PC-9 (cell line): ENCODE results near the gene CRTC1.

Experiments used
- EZH2 ChIP-seq: fragments of 200-600 bp; sonication (generic); IDR thresholded peaks from 2 replicates; pipeline ENCODE4 v1.8.0; 2017; ENCODE audit warnings: antibody characterized with exemption, low read depth
- TF ChIP-seq, protein P1 (sequence below): fragments of 200-600 bp; sonication (generic); conservative IDR thresholded peaks from 2 replicates; pipeline ENCODE4 v1.6.1; 2017; ENCODE audit warnings: mixed run types, antibody characterized with exemption, mild to moderate bottlenecking, moderate library complexity

DNA sequence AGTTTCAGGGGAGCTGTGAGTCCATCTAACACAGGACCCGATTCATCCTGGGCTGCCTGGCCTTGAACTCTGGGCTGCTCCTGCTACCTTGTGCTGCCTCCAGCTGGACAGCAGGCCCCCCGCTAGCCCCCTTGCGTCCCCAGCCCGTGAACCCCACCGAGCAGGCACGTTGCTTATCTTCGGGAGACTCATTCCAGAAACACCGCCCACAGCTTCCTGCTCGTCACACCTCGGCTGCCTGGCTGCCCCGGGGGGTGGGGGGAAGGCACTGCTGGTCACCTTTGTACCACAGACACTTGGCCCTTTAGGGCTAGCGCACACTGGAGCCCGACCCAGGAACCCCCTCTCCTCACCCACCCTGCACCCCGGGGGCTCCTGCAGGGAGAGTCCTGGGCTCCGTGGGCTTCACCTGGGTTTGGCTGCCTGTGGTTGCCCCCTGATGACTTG, 48.1 kb downstream of the CRTC1 start:
- TF ChIP-seq, protein P1, sequence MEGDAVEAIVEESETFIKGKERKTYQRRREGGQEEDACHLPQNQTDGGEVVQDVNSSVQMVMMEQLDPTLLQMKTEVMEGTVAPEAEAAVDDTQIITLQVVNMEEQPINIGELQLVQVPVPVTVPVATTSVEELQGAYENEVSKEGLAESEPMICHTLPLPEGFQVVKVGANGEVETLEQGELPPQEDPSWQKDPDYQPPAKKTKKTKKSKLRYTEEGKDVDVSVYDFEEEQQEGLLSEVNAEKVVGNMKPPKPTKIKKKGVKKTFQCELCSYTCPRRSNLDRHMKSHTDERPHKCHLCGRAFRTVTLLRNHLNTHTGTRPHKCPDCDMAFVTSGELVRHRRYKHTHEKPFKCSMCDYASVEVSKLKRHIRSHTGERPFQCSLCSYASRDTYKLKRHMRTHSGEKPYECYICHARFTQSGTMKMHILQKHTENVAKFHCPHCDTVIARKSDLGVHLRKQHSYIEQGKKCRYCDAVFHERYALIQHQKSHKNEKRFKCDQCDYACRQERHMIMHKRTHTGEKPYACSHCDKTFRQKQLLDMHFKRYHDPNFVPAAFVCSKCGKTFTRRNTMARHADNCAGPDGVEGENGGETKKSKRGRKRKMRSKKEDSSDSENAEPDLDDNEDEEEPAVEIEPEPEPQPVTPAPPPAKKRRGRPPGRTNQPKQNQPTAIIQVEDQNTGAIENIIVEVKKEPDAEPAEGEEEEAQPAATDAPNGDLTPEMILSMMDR: no peak
- TF ChIP-seq EZH2: no peak
